Stimulated activated CD4-positive, alpha-beta T cell treated with anti-CD3 and anti-CD28 coated beads, TNF-alpha, amount 100 ng/mL, for 4 hours (primary cell): ENCODE results near the gene KREMEN2.

Experiments
- DNase-seq, 3 experiments: peaks; one replicate each; pipeline ENCODE4 v3.0.0-alpha.2; 2020; ENCODE audit warnings: low read depth in 3 of 3

The KREMEN2 gene

DNA sequence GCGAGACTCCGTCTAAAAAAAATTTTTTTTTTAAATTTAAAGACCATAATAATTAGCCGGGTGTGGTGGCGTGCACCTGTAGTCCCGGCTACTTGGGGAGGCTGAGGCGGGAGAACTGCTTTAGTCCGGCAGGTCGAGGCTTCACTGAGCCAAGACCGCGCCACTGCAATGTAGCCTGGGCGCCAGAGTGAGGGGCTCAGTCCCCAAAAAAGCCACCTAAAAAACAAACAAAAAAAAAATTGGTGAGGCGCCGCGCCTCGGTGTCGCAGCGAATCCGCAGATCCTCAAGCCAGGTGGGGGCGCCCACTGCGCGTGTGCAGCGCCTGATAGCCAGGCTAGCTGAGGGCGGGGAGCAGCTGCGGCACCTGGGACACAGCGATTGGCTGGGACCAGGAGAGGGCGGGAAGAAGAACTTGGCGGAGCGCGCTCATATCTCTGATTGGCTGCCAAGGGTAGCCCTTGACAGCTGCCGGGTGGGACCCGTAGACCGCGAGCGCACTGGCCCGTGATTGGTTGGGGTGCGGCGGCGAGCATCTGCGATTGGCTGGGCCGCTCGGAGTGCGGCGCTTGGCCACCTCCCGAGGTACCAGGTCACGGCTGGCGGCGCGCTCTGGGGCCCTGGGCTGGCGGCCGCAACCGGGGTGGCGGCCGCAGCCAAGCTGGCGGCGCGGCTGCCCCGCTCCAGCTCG lies 39.7 kb downstream of the KREMEN2 start:
- peak; percentile 82 to 95 (median 92) for DNase-seq

DNA sequence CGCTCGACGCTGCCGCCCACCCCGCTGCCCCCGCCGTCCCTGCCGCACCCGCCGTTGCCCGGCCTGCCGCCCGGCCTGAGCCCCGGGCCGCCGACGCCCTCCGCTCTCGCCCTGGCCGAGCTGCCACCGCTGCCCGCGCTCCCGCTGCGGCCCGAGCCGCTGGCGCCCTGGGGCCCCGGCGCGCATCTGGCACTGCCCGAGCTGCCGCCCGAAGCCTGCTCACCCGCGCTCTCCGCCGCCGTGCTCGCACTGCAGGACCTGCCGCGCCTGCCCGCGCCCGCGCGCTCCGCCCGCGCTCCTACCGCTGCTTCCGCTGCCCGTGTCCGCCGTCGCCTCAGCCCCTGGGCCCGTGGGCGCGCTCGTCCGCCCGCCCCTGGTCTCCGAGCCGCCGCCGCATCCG lies 40.2 kb downstream of the KREMEN2 start:
- DNase-seq: no peak

- no peak for DNase-seq
These were observed 40.8 kb downstream of the KREMEN2 start for GRCh38 chr16:3004781-3005284.

- DNase-seq: no peak
These were observed 43.2 kb downstream of the KREMEN2 start for GRCh38 chr16:3007059-3007956.

DNA sequence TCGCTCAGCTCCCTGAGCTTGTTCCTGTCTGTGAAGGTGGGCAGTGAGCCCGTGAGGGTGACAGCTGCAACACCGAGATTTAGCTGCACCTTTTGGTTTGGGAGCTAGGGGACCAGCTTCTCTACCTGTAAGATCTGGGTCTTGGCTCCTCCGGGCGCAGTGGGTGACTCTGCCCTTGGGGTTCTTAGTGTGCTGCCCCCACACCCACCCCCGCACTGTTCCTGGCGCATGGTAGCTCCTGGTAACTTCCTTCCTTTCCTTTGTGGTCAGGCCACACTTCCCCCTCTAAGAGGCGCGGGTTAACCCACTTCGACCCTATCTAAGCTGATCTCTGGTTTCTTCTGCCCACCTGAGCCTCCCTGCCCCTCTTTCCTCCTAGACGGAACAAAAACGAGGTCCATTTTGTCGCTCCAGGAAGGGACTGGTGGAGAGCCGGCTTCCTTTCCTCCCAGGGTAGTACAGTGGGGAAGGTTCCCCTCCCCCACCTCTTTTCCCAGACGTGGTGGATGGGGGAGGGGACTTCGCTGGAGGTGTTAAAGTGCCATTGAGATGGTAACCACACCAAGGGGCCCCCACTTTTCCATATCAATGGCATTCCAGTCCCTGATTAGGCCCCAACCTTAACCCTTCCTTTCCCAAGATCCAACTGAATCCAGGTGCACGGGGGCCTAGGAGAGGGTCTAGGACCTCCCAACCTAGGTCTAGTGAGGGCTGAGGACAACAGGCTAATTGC lies 44.0 kb downstream of the KREMEN2 start:
- no peak for DNase-seq

DNA sequence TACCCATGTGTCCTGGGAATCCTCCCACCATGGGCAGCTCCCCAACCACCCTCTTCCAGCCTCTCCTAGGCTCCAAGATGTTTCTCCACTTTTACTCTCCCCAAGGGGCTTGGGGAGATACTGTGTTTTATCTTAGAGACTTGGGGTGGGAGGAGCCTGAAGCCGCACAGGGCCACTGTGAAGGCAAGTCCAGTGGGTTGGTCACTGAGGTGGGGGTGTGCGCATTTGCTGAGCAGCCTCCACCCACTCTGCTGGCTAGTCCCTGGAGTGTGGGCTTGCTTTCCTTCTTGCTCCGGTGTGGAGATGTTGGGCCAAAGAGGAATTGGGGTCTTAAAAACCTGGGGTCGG lies 44.6 kb downstream of the KREMEN2 start:
- DNase-seq: no peak

DNA sequence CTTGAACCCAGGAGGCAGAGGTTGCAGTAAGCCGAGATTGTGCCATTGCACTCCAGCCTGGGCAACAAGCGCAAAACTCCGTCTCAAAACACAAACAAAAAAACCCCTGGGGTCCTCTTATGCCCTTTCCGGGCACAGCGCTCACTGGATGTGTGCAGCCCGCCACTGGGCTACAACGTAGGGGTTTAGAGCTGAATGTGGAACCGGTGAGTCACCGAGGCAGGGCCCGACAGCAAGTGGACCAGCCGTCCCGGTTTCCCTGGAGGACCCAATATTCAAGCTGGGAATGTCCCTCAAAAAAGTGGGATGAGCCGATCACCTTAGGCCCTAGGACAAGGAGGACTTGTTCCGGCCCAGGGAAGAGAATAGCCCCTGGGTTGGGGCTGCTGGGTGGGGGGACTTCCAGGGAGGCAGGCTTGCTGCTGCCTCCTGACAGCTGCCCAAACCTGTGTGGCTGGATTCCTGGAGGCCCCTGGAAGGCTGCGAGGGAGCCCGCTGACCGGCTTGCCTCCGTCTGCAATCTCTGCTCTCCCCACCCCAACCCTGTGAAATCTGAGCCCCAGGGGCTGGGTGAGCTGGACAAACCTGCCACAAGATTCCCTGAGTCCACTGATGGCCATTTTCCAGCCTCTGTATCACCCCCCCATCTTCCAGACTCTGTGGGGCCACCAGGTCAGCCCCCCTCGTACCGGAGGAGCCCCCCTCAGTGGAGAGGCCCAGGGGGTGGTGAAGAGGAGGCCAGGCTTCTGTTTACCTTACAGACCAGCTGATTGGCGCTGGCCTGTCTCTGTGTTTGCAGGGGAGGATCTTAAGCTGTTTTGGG lies 45.7 kb downstream of the KREMEN2 start:
- DNase-seq: no peak

DNA sequence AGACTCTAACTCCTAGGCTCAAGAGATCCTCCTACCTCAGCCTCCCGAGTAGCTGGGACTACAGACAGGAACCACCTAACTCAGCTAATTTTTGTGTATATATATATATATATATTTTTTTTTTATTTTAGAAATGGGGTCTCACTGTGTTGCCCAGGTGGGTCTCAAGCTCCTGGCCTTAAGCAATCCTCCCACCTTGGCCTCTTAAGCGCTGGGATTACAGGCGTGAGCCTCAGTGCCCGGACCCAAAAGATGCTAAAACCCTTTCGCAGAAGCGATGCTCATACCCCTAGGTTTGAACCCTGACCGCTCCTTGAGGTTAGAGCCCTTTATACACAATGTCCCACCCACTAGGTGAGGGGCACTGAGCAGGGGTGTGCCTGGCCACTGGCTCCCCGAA lies 46.4 kb downstream of the KREMEN2 start:
- DNase-seq: no peak

- no peak for DNase-seq
These were observed 48.2 kb downstream of the KREMEN2 start for GRCh38 chr16:3012246-3012645.

- no peak for DNase-seq
These were observed 48.8 kb downstream of the KREMEN2 start, which contains the start of gene CLDN9 for GRCh38 chr16:3012828-3013420. TSS of gene CLDN9 (plus strand) at chr16:3012923. CDS start at chr16:3013363, 440 bp downstream.

- DNase-seq: no peak
These were observed 49.4 kb downstream of the KREMEN2 start for GRCh38 chr16:3013491-3013951.

DNA sequence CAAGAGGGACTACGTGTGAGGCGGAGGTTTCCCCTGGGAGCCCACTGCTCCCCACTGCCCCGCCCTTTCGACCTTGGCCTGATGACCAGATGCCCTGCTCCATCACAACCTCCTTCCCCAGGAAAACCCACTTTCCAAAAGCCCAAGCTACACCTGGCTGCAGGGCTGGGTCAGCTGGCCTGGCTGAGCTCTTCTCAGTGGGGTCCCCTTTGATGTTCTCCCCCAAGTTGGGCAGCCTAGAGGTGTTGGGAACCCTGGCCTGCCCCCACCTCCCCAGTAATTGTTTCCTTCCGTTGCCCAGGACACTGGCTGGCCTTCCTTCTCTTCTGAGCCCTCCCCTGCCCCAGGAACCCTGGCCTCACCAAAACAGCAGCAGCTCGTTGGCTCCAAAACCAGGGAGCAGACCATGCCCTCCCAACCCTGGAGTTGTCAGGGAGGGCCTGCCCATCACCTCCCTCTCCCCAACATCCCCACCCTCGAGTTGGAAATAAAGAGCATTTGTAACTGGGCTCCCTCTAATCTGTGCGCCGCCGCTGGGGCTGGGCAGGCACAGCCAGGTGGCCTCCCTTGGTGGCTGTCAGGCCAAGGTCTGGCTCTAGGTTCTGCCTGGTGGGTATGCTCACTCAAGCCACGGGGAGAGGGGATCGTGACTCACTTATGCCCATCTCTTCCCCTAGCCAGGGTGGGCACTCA lies 50.1 kb downstream of the KREMEN2 start:
- no peak for DNase-seq

GRCh38 chr16:3014971-3015370 lies 50.9 kb downstream of the KREMEN2 start:
- no peak for DNase-seq

GRCh38 chr16:3015865-3016521 lies 51.9 kb downstream of the KREMEN2 start:
- no peak for DNase-seq

DNA sequence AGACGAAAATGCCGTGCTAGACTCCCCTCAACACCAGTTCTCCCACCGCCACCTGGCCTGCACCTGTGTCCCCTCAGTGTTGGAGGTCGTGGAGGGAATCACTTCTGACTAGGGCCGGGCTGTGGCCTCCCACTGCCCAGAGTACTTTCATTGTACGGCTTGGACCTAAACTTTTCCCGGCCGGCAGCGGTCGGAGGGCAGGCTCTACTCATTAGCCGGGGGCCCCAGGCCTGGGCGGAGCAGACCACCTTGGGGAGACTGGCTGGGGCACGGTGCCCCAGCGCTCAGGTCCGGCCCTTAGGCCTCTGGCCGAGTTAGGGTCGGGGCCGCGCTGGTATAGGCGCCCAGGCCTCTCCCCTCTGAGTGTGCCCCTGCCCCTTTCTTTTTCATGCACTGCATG lies 53.3 kb downstream of the KREMEN2 start:
- DNase-seq: no peak
